IMR-90 (cell line): ENCODE results near the gene TPCN1. TPM values are rescaled to one million over a fixed set of nuclear protein-coding genes. Genes with fewer than 3 reads are reported as not detected.

Experiments
- ATAC-seq: fragments of 200-7000 bp; cut with Tn5 transposase; 2 replicates; pipeline ENCODE4 v1.9.1; 2020; ENCODE audit warnings: low read depth, mild to moderate bottlenecking, moderate library complexity
- BruUV-seq: library from RNA; stranded (reverse); fragments of 400-500 nt; replicated peaks from 2 replicates; lab custom pipeline; 2021; lab: Mats Ljungman, UMichigan
- CTCF ChIA-PET: fragments of 300-600 bp; formaldehyde crosslinking; extraction: SDS; loops from one replicate; lab custom pipeline; 2021; ENCODE audit warnings: antibody characterized with exemption; lab: Yijun Ruan, JAX
- POLR2A ChIA-PET: fragments of 300-600 bp; sonication (Branson Sonifier 250); formaldehyde crosslinking; loops from one replicate; lab custom pipeline; 2022; ENCODE audit warnings: antibody characterized with exemption; ENCODE audit not compliant: unreplicated experiment; lab: Charles Lee
- DNase-seq: peaks from one replicate; pipeline ENCODE4 v3.0.0; 2013
- H2AFZ ChIP-seq: replicated peaks from 2 replicates; pipeline ENCODE3; 2013; ENCODE audit warnings: low read length, mild to moderate bottlenecking; ENCODE audit not compliant: poor library complexity
- H2AK5ac ChIP-seq: 2 replicates; pipeline ENCODE4 v1.6.1; 2013; ENCODE audit warnings: low read depth, low read length, inconsistent platforms
- H2AK9ac ChIP-seq: replicated peaks from 2 replicates; pipeline ENCODE3; 2013; ENCODE audit warnings: mild to moderate bottlenecking, low read depth, low read length, moderate library complexity; ENCODE audit not compliant: poor library complexity
- H2BK120ac ChIP-seq: 2 replicates; pipeline ENCODE4 v1.6.1; 2013; ENCODE audit warnings: low read depth, low read length, inconsistent platforms
- H2BK15ac ChIP-seq: 3 replicates; pipeline ENCODE4 v1.6.1; 2013; ENCODE audit warnings: low read depth, low read length, inconsistent platforms
- H2BK20ac ChIP-seq: 2 replicates; pipeline ENCODE4 v1.6.1; 2013; ENCODE audit warnings: low read depth, mild to moderate bottlenecking, inconsistent platforms, low read length, moderate library complexity
- H2BK5ac ChIP-seq: 2 replicates; pipeline ENCODE4 v1.6.1; 2013; ENCODE audit warnings: mild to moderate bottlenecking, low read depth, low read length, inconsistent platforms; ENCODE audit not compliant: poor library complexity, severe bottlenecking
- H3K14ac ChIP-seq: replicated peaks from 2 replicates; pipeline ENCODE4 v1.6.1; 2013; ENCODE audit warnings: low read depth, low read length, inconsistent platforms
- H3K18ac ChIP-seq: 2 replicates; pipeline ENCODE4 v1.6.1; 2013; ENCODE audit warnings: low read depth, low read length, control low read depth
- H3K23ac ChIP-seq: 2 replicates; pipeline ENCODE4 v1.6.1; 2013; ENCODE audit warnings: low read depth, low read length, inconsistent platforms
- H3K27ac ChIP-seq: 2 replicates; pipeline ENCODE4 v1.5.1; 2013; ENCODE audit warnings: mild to moderate bottlenecking, control low read depth, low read length; ENCODE audit not compliant: insufficient read depth
- H3K27me3 ChIP-seq: 2 replicates; pipeline ENCODE4 v1.6.1; 2013; ENCODE audit warnings: low read length; ENCODE audit not compliant: control insufficient read depth, insufficient read depth
- H3K36me3 ChIP-seq: 2 replicates; pipeline ENCODE4 v1.6.1; 2013; ENCODE audit warnings: low read length, mixed read lengths; ENCODE audit not compliant: control insufficient read depth, insufficient read depth
- H3K4ac ChIP-seq: 2 replicates; pipeline ENCODE4 v1.6.1; 2013; ENCODE audit warnings: low read depth, low read length, inconsistent platforms
- H3K4me1 ChIP-seq: 2 replicates; pipeline ENCODE4 v1.6.1; 2013; ENCODE audit warnings: low read length, mixed read lengths; ENCODE audit not compliant: control insufficient read depth, insufficient read depth
- H3K4me2 ChIP-seq: 2 replicates; pipeline ENCODE4 v1.6.1; 2013; ENCODE audit warnings: low read depth, mild to moderate bottlenecking, control low read depth, low read length, moderate library complexity
- H3K4me3 ChIP-seq: 2 replicates; pipeline ENCODE4 v1.5.1; 2013; ENCODE audit warnings: low read depth, mild to moderate bottlenecking, control low read depth, low read length, moderate library complexity; ENCODE audit not compliant: insufficient read depth
- H3K56ac ChIP-seq: 2 replicates; pipeline ENCODE4 v1.6.1; 2013; ENCODE audit warnings: low read length, inconsistent platforms; ENCODE audit not compliant: insufficient read depth; ENCODE audit errors: extremely low read depth
- H3K79me1 ChIP-seq, 2 experiments: 2 replicates each; pipeline ENCODE4 v1.6.1; 2013; ENCODE audit warnings: low read length in 2 of 2, inconsistent platforms in 1 of 2, low read depth in 1 of 2
- H3K9ac ChIP-seq: 2 replicates; pipeline ENCODE4 v1.6.1; 2013; ENCODE audit warnings: low read depth, low read length, control low read depth
- H3K9me1 ChIP-seq: 2 replicates; pipeline ENCODE4 v1.6.1; 2013; ENCODE audit warnings: low read length, inconsistent platforms; ENCODE audit not compliant: insufficient read depth
- H3K9me3 ChIP-seq: 2 replicates; pipeline ENCODE4 v1.6.1; 2013; ENCODE audit warnings: low read length; ENCODE audit not compliant: control insufficient read depth, insufficient read depth
- H4K20me1 ChIP-seq: 2 replicates; pipeline ENCODE4 v1.6.1; 2013; ENCODE audit warnings: low read length, inconsistent platforms; ENCODE audit not compliant: insufficient read depth
- H4K5ac ChIP-seq: 2 replicates; pipeline ENCODE4 v1.6.1; 2013; ENCODE audit warnings: mild to moderate bottlenecking, low read depth, low read length, control low read depth
- H4K8ac ChIP-seq, 2 experiments: 2 replicates each; pipeline ENCODE4 v1.6.1; 2013; ENCODE audit warnings: low read depth in 2 of 2, low read length in 2 of 2, control low read depth in 1 of 2, inconsistent platforms in 1 of 2
- H4K91ac ChIP-seq: 2 replicates; pipeline ENCODE4 v1.6.1; 2013; ENCODE audit warnings: low read depth, low read length, inconsistent platforms; ENCODE audit not compliant: insufficient read depth
- BHLHE40 ChIP-seq: fragments of 150-350 bp; IDR thresholded peaks from 2 replicates; pipeline ENCODE4 v1.6.1; 2016; ENCODE audit warnings: mild to moderate bottlenecking, low read depth, low read length
- CEBPB ChIP-seq: IDR thresholded peaks from 2 replicates; pipeline ENCODE4 v1.6.1; 2012; ENCODE audit warnings: low read depth, low read length, improper control_type of control experiment
- CHD1 ChIP-seq: IDR thresholded peaks from 2 replicates; pipeline ENCODE4 v1.6.1; 2012; ENCODE audit warnings: low read depth, low read length, improper control_type of control experiment
- CTCF ChIP-seq: conservative IDR thresholded peaks from 2 replicates; pipeline ENCODE4 v1.5.1; 2012; ENCODE audit warnings: mild to moderate bottlenecking, low read depth, low read length, improper control_type of control experiment
- ELK1 ChIP-seq: fragments of 150-350 bp; IDR thresholded peaks from 2 replicates; pipeline ENCODE4 v1.6.1; 2016; ENCODE audit warnings: low read depth, mild to moderate bottlenecking, low read length, moderate library complexity, borderline replicate concordance
- MAFK ChIP-seq: IDR thresholded peaks from 2 replicates; pipeline ENCODE4 v1.6.1; 2012; ENCODE audit warnings: low read depth, low read length, improper control_type of control experiment
- MXI1 ChIP-seq: IDR thresholded peaks from 2 replicates; pipeline ENCODE4 v1.6.1; 2012; ENCODE audit warnings: low read depth, mild to moderate bottlenecking, low read length, moderate library complexity, borderline replicate concordance
- NFE2L2 ChIP-seq: fragments of 150-350 bp; IDR thresholded peaks from 2 replicates; pipeline ENCODE4 v1.6.1; 2016; ENCODE audit warnings: low read depth, mild to moderate bottlenecking, low read length
- POLR2A ChIP-seq: IDR thresholded peaks from 2 replicates; pipeline ENCODE4 v1.6.1; 2012; ENCODE audit warnings: mild to moderate bottlenecking, low read depth, low read length
- RAD21 ChIP-seq: IDR thresholded peaks from 2 replicates; pipeline ENCODE4 v1.6.1; 2012; ENCODE audit warnings: low read length, improper control_type of control experiment
- RCOR1 ChIP-seq: IDR thresholded peaks from 2 replicates; pipeline ENCODE4 v1.6.1; 2012; ENCODE audit warnings: mild to moderate bottlenecking, low read length, improper control_type of control experiment; ENCODE audit not compliant: insufficient replicate concordance
- RFX5 ChIP-seq: IDR thresholded peaks from 2 replicates; pipeline ENCODE4 v1.8.0; 2012; ENCODE audit warnings: low read depth, mild to moderate bottlenecking, low read length, moderate library complexity
- SMC3 ChIP-seq: fragments of 150-350 bp; IDR thresholded peaks from 2 replicates; pipeline ENCODE4 v1.6.1; 2016; ENCODE audit warnings: low read depth, mild to moderate bottlenecking, antibody characterized with exemption, low read length, moderate library complexity
- USF2 ChIP-seq: fragments of 150-350 bp; IDR thresholded peaks from 2 replicates; pipeline ENCODE4 v1.6.1; 2017; ENCODE audit warnings: mild to moderate bottlenecking, antibody characterized with exemption, low read length, low read depth
- WGBS, 2 experiments: methylation state at CpG; one replicate each; pipeline versions ENCODE4 v1.1.5 to v1.1.7; 2013; ENCODE audit warnings: missing lambda C conversion rate in 2 of 2; ENCODE audit not compliant: insufficient read length in 1 of 2; ENCODE audit errors: extremely low coverage in 2 of 2; 5-methylcytosine and 5-hydroxymethylcytosine counted together
- dilution Hi-C: fragments of 300-500 bp; cut with HindIII; formaldehyde crosslinking; loops from one replicate; pipeline ENCODE4 v1.14.3; 2018; ENCODE audit warnings: low sequenced_read_pairs; ENCODE audit not compliant: unreplicated experiment
- in situ Hi-C: fragments of 300-500 bp; cut with MboI; formaldehyde crosslinking; loops from 3 replicates; pipeline ENCODE4 v1.14.3; 2019; ENCODE audit warnings: low sequenced_read_pairs, inconsistent platforms, mixed read lengths
- intact Hi-C: fragments of 100-400 bp; cut with micrococcal nuclease; formaldehyde crosslinking; loops from 2 replicates; pipeline ENCODE4 v1.10.0; 2022
- polyA plus RNA-seq, 3 experiments: library from polyadenylated mRNA; depleted of rRNA; stranded (reverse); fragments of >200 nt; gene quantifications; 2 replicates each; pipeline ENCODE4 v1.2.3, GENCODE V29; 2012; ENCODE audit warnings: low replicate concordance in 1 of 3
- total RNA-seq: library from RNA; depleted of rRNA; stranded (reverse); fragments of >200 nt; gene quantifications from 2 replicates; pipeline ENCODE4 v1.2.3, GENCODE V29; 2012

Gene TPCN1
- total and polyA plus RNA-seq, 2 of the 4 experiments (the other 2 are of a cell fraction), result 2.0 to 13.2 TPM

GRCh38 chr12:113260127-113260526, 38.9 kb downstream of the TPCN1 start:
- H2AK5ac ChIP-seq, result no peak overlapping the region
- no peaks in the 10 kb centered on the region for H3K36me3 ChIP-seq
- H3K9ac ChIP-seq, result no peak overlapping the region
- no peak overlapping the region for H3K4ac ChIP-seq
- H3K79me1 ChIP-seq, result no peaks in the 10 kb centered on the region
- H2AFZ ChIP-seq, result no peak overlapping the region
- dilution Hi-C loops, result no loop called here
- ATAC-seq (no peak), DNase-seq (no peak)
- H4K20me1 ChIP-seq, result no peaks in the 10 kb centered on the region
- no peak overlapping the region for H3K56ac ChIP-seq
- ChIA-PET CTCF (interaction anchor here (0.7 kb wide), 1 partner anchor 10 kb away, joined by 5 read pairs; no protein-coding TSS in a partner anchor), POLR2A (no interaction called here)
- no peak overlapping the region for H3K4me3 ChIP-seq
- H3K18ac ChIP-seq, result no peak overlapping the region
- intact Hi-C loops, result no loop called here
- in situ Hi-C loops, result no loop called here
- H3K9me3 ChIP-seq, result no peaks in the 10 kb centered on the region
- no CpG with 5 or more reads among the region's 5 CpGs for WGBS, 2 experiments
- no peaks in the 10 kb centered on the region for H3K9me1 ChIP-seq
- H3K23ac ChIP-seq, result no peak overlapping the region
- TF ChIP-seq MXI1, result no peak
- TF ChIP-seq CTCF, result no peak
- no peak for TF ChIP-seq RAD21
- TF ChIP-seq RCOR1, result no peak
- no peak for TF ChIP-seq USF2
- no peak for TF ChIP-seq NFE2L2
- TF ChIP-seq BHLHE40, result no peak
- TF ChIP-seq ELK1, result no peak
- TF ChIP-seq POLR2A, result no peak
- TF ChIP-seq RFX5, result no peak
- TF ChIP-seq SMC3, result no peak
- TF ChIP-seq CEBPB, result no peak
- no peak for TF ChIP-seq MAFK
- TF ChIP-seq CHD1, result no peak
- no peak overlapping the region for H2BK120ac ChIP-seq
- no peak overlapping the region for H2AK9ac ChIP-seq
- H4K5ac ChIP-seq, result no peak overlapping the region
- no peak overlapping the region for H3K27ac ChIP-seq
- H3K27me3 ChIP-seq, result no peaks in the 10 kb centered on the region
- H2BK15ac ChIP-seq, result no peak overlapping the region
- H2BK5ac ChIP-seq, result no peak overlapping the region
- no peak overlapping the region for H3K4me2 ChIP-seq
- H3K4me1 ChIP-seq, result peaks cover 2% of the 10 kb centered on the region; the same call in 1 of the 2 replicates
- H4K8ac ChIP-seq, result no peak overlapping the region
- no TSS peak for BruUV-seq
- H2BK20ac ChIP-seq, result no peak overlapping the region
- H4K91ac ChIP-seq, result no peak overlapping the region
- H3K14ac ChIP-seq, result no peak overlapping the region
